Measurements from ENCODE around the gene SPG11. TPM values are rescaled to one million over a fixed set of nuclear protein-coding genes. Genes with fewer than 3 reads are reported as not detected.
"Not testable (repeated sequence)": the region's sequence is repeated elsewhere in the genome, so short reads cannot be mapped to it uniquely, and the experiment has no call there.

SPG11 gene
- total and polyA plus RNA-seq, 5 experiments from 2014 or later: 24.3 to 138 (median 30.9) TPM

DNA sequence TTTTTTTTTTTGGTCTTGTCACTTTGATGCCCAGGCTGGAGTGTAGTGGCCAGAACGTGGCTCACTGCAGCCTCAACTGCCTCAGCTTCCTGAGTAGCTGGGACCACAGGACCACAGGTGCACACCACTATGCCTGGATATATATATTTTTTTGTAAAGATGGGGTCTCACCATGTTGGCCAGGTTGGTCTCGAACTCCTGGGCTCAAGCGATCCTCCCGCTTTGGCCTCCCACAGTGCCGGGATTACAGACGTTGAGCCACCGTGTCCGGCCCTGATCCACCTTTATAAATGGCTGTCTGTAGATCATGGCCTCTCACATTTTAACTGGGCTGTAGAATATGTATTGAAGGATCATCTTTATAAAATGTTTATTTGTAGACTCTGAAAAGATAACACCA, 128.4 kb downstream of the SPG11 start:
- Mint-ChIP-seq H3K9me3 (peaks cover 0 to 2% (median 0%) of the 10 kb centered on the region in 9 donors), H3K27ac (peak overlapping the region; percentile 25 to 98 (median 84)), H3K27me3 (no peaks in the 10 kb centered on the region), H3K4me3 (peak overlapping the region; percentile 77 to 97 (median 93)), H3K4me1 (peaks cover 17 to 54% (median 41%) of the 10 kb centered on the region in 4 donors), H3K36me3 (peaks cover 0 to 19% (median 3%) of the 10 kb centered on the region in 3 donors)
- POLR2A ChIA-PET: interaction anchor here (0.7 kb wide), 1 partner anchor 109 kb away, joined by 3 read pairs; no protein-coding TSS in a partner anchor
- ATAC-seq: no peak
- DNase-seq: no peak

DNA sequence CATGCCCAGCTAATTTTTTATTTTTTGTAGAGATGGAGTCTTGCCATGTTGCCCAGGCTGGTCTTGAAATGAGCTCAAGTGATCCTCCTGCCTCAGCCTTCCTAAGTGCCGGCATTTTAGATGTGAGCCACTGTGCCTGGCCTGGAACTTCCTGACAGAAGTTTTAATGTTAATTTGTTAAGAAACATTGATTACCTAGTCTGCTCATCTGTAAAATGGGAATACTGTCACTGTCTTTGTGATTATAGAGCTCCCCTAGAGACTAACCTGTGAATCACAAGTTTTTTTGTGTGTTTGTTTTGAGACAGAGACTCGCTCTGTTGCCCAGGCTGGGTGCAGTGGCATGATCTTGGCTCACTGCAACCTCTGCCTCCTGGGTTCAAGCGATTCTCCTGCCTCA, 130.8 kb downstream of the SPG11 start:
- Mint-ChIP-seq H3K4me1 (peaks cover 12 to 39% (median 32%) of the 10 kb centered on the region in 4 donors), H3K4me3 (peak overlapping the region in 1 of 10 donors; percentile 12), H3K36me3 (peaks cover 0 to 10% (median 0%) of the 10 kb centered on the region in 3 donors), H3K9me3 (peaks cover 0 to 2% (median 0%) of the 10 kb centered on the region in 9 donors), H3K27me3 (no peaks in the 10 kb centered on the region), H3K27ac (peak overlapping the region in 7 of 10 donors; percentile 48 to 87 (median 59))
- DNase-seq (no peak), ATAC-seq (no peak)
- POLR2A ChIA-PET: interaction anchor here (0.8 to 1.4 kb wide), 2 partner anchors 106 to 245 kb away, joined by 3 to 4 read pairs; partner anchors contain the start of gene GOLM2

DNA sequence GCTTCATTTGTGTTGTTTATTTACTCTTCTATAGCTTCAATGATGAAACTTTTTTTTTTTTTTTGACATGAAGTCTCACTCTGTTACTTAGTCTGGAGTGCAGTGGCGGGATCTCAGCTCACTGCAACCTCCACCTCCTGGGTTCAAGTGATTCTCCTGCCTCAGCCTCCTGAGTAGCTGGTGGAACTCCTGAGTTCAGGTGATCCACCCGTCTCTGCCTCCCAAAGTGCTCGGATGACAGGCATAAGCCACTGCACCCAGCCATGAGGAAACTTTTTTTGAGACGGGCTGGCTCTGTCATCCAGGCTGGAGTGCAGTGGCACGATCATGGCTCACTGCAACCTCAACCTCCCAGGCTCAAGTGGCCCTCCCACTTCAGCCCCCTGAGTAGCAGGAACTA, 131.2 kb downstream of the SPG11 start:
- not testable (repeated sequence) for H3K9me3 Mint-ChIP-seq, DNase-seq, H3K4me3 Mint-ChIP-seq, H3K27me3 Mint-ChIP-seq, ATAC-seq
- Mint-ChIP-seq H3K4me1 (peaks cover 12 to 38% (median 31%) of the 10 kb centered on the region in 4 donors), H3K36me3 (peaks cover 0 to 12% (median 0%) of the 10 kb centered on the region in 3 donors), H3K27ac (peak overlapping the region in 5 of 10 donors; percentile 41 to 79 (median 59))
- POLR2A ChIA-PET: interaction anchor here (1.4 kb wide), 1 partner anchor 106 kb away, joined by 3 read pairs; no protein-coding TSS in a partner anchor

DNA sequence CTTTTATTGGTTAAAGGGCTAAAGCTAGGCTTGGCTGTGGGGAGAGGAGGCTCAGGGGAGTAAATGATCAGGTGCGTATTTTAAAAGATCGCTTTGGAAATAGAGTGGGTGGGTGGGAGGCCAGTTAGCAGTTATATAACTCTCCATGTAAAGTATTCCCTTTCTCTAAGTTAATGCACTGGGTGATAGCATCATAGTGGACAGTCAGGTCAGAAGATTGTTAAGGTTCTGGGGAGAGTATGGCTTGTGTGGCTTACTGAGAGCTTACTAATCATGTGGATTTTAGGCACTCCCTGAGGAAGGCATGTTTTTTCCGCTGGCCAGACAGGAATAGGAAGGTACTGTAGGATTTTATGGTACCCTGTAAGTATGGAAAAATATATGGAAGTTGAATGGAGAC, 132.8 kb downstream of the SPG11 start:
- Mint-ChIP-seq H3K27ac (peak overlapping the region in 8 of 10 donors; percentile 15 to 89 (median 60)), H3K4me1 (peaks cover 12 to 33% (median 25%) of the 10 kb centered on the region in 4 donors), H3K36me3 (peaks cover 0 to 24% (median 0%) of the 10 kb centered on the region in 3 donors), H3K9me3 (no peaks in the 10 kb centered on the region), H3K4me3 (no peak overlapping the region), H3K27me3 (no peaks in the 10 kb centered on the region)
- POLR2A ChIA-PET: no interaction called here
- ATAC-seq (no peak), DNase-seq (no peak)

DNA sequence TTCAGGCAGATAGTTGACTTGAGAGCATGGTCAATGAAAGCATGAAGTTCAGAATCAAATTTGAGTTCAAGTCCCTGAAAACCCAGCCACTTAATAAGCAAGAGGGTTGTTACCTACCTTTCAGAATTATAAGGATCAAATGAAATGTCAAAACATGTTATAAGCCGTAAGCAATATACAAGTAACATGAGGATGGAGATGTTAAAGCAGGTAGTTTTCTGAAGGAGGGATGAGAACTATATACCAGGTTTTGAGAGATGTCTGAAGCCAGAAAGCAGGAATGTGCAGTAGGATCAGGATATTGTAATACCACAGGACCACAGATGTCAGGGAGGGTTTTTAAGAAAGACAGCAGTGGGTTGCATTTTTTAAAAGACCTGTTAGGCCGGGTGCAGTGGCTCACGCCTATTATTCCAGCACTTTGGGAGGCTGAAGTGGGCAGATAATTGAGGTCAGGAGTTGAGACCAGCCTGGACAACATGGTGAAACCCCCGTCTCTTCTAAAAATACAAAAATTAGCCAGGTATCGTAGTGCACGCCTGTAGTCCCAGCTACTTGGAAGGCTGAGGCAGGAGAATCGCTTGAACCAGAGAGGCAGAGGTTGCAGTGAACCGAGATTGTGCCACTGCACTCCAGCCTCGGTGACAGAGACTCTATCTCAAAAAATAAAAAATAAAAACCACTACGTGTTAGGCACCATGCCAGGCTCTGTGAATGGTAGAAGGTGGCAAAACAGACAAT, 133.4 kb downstream of the SPG11 start:
- no peak for DNase-seq
- Mint-ChIP-seq H3K4me1 (peaks cover 10 to 28% (median 19%) of the 10 kb centered on the region in 4 donors), H3K36me3 (peaks cover 0 to 27% (median 0%) of the 10 kb centered on the region in 3 donors), H3K27ac (peak overlapping the region in 8 of 10 donors; percentile 10 to 74 (median 50)), H3K9me3 (no peaks in the 10 kb centered on the region), H3K4me3 (no peak overlapping the region), H3K27me3 (no peaks in the 10 kb centered on the region)
- ATAC-seq: no peak
- POLR2A ChIA-PET: interaction anchor here (0.6 kb wide), 3 partner anchors 18 to 301 kb away, joined by 4 to 5 read pairs (median 5); no protein-coding TSS in a partner anchor

DNA sequence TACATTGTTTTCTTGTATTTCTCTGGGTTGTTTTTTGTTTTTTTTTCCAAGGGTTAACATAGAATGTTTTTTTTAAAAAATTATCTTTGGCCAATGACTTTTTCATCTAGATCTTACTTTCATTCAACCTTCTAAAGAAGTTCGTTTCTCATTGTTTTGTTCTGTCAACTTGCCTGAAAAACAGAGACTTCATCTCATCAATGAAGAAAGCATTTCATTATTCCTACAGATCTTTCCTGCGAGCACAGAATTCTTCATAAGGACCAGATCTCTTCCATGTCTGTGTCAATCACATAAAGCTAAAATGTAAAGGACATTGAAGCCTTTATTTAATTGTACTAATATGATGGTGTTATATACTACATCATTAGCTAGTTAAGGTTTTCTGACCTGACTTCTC, 136.2 kb downstream of the SPG11 start:
- Mint-ChIP-seq H3K27me3 (no peaks in the 10 kb centered on the region), H3K27ac (peak overlapping the region in 4 of 10 donors; percentile 2 to 75 (median 39)), H3K9me3 (no peaks in the 10 kb centered on the region), H3K4me3 (no peak overlapping the region), H3K36me3 (peaks cover 0 to 48% (median 2%) of the 10 kb centered on the region in 3 donors), H3K4me1 (peaks cover 3 to 18% (median 11%) of the 10 kb centered on the region in 4 donors)
- ATAC-seq (no peak), DNase-seq (no peak)
- POLR2A ChIA-PET: interaction anchor here (1.1 kb wide), 1 partner anchor 10 kb away, joined by 3 read pairs; the partner anchor contains the start of gene EIF3J

DNA sequence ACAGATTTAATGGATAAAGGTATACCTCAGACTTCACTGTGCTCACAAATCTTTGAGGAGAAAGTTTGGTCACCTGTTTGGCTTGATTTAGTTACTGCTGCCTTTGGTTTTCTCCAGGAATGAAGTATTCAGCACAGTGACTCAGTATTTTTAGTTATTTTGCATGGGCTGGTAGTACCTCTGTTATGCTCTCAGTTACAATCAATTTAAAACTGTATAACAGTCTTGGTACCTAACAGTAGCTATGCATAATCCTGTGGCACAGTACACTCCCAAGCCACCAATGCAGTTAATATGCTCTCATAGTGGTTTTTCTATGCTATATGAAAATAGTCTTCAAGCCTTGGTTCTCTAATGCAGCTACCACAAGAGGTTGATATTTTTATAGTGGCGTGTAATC, 138.4 kb downstream of the SPG11 start:
- Mint-ChIP-seq H3K36me3 (peaks cover 0 to 59% (median 2%) of the 10 kb centered on the region in 3 donors), H3K4me1 (peaks cover 0 to 9% (median 6%) of the 10 kb centered on the region in 4 donors), H3K4me3 (no peak overlapping the region), H3K27ac (peak overlapping the region in 3 of 10 donors; percentile 29 to 48 (median 34)), H3K27me3 (no peaks in the 10 kb centered on the region), H3K9me3 (no peaks in the 10 kb centered on the region)
- POLR2A ChIA-PET: no interaction called here
- DNase-seq: no peak
- no peak for ATAC-seq

DNA sequence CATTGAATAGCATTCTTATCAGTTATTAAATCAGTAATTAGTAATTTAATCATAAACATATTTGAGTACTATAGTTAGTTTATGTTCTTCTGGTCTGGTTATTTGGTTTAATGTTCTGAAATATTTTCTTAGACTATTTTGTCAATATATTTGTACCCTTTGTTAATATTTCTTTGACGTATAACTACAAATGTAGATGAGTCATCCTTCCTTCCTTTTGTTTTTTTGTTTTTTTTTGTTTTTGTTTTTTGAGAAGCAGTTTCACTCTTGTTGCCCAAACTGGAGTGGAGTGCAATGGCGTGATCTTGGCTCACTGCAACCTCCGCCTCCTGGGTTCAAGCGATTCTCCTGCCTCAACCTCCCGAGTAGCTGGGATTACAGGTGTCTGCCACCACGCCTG, 143.9 kb downstream of the SPG11 start:
- POLR2A ChIA-PET: no interaction called here
- H3K27me3 Mint-ChIP-seq: no peaks in the 10 kb centered on the region
- peak overlapping the region in 3 of 10 donors; percentile 1 to 53 (median 40) for H3K27ac Mint-ChIP-seq
- no peaks in the 10 kb centered on the region for H3K9me3 Mint-ChIP-seq
- H3K4me1 Mint-ChIP-seq: peaks cover 0 to 1% (median 0%) of the 10 kb centered on the region in 4 donors
- DNase-seq (no peak), ATAC-seq (no peak)
- peaks cover 0 to 79% (median 7%) of the 10 kb centered on the region in 3 donors for H3K36me3 Mint-ChIP-seq
- no peak overlapping the region for H3K4me3 Mint-ChIP-seq

DNA sequence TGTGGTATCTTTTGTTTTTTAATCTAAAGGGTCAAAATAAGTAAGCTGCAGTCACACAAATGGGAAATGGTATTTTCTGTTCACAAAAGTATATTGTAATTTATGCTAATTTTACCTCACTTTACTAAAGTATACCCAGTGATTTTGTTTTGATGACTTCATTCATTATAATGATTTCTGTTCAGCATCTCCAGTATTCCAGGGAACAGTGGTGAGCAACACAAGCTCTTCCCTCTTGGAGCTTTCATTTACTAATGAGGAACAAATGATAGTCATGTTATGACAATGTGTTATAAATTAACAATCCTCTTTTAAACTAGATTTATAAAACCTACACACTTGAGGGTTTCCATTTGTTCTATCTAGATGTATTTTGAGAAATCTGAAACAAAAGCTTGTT, 147.0 kb downstream of the SPG11 start:
- DNase-seq (no peak), ATAC-seq (no peak)
- H3K4me3 Mint-ChIP-seq: no peak overlapping the region
- peaks cover 0 to 1% (median 0%) of the 10 kb centered on the region in 4 donors for H3K4me1 Mint-ChIP-seq
- H3K9me3 Mint-ChIP-seq: no peaks in the 10 kb centered on the region
- H3K27ac Mint-ChIP-seq: no peak overlapping the region
- H3K36me3 Mint-ChIP-seq: peaks cover 0 to 64% (median 5%) of the 10 kb centered on the region in 3 donors
- H3K27me3 Mint-ChIP-seq: no peaks in the 10 kb centered on the region
- POLR2A ChIA-PET: no interaction called here

Other genes with a start within 250 kb of the SPG11 start
- 10 to 100 TPM; 78.0 to 79.0 TPM for gene CTDSPL2, start 236.0 kb downstream of the SPG11 start, total RNA-seq
- gene CTDSPL2, start 236.0 kb downstream of the SPG11 start, polyA plus RNA-seq: 10 to 100 TPM; 29.0 to 41.8 (median 41.2) TPM
- gene EIF3J, start 126.5 kb downstream of the SPG11 start, total RNA-seq: 10 to 100 TPM; 70.9 to 77.4 TPM
- 10 to 100 TPM; 15.3 to 18.4 (median 16.2) TPM for gene EIF3J, start 126.5 kb downstream of the SPG11 start, polyA plus RNA-seq
- 10 to 100 TPM; 69.4 to 69.9 TPM for gene PATL2, start 47.7 kb upstream of the SPG11 start, total RNA-seq
- 10 to 100 TPM in 2 of 3 donors, 1 to 10 TPM in 1; 7.2 to 21.8 (median 12.4) TPM for gene PATL2, start 47.7 kb upstream of the SPG11 start, polyA plus RNA-seq
- 1,000 to 10,000 TPM; 6,403 to 7,046 TPM for gene B2M, start 47.9 kb upstream of the SPG11 start, total RNA-seq
- over 10,000 TPM; 25,152 to 39,550 (median 31,716) TPM for gene B2M, start 47.9 kb upstream of the SPG11 start, polyA plus RNA-seq
- gene TRIM69, start 72.9 kb upstream of the SPG11 start, total RNA-seq: 10 to 100 TPM; 28.9 to 34.9 TPM
- gene TRIM69, start 72.9 kb upstream of the SPG11 start, polyA plus RNA-seq: 10 to 100 TPM; 29.4 to 33.0 (median 31.6) TPM

All from naive thymus-derived CD8-positive, alpha-beta T cell (primary cell).